SU-DHL-6 (cell line): Measurements from ENCODE around the gene FARS2.

Experiments used
- EZH2phosphoT487 ChIP-seq: fragments of 200-600 bp; sonication (generic), shearing (Covaris generic); conservative IDR thresholded peaks from 2 replicates; pipeline ENCODE4 v1.6.1; 2018; ENCODE audit warnings: mild to moderate bottlenecking, antibody characterized with exemption, low read length, moderate library complexity, mixed read lengths
- TF ChIP-seq, protein P1 (sequence below): fragments of 200-600 bp; sonication (generic); IDR thresholded peaks from one replicate; pipeline ENCODE4 v1.5.1; 2017; ENCODE audit warnings: antibody characterized with exemption, mild to moderate bottlenecking, low read length, moderate library complexity; ENCODE audit not compliant: insufficient read depth, poor library complexity, severe bottlenecking

GRCh38 chr6:5481750-5482149, 220.4 kb downstream of the FARS2 start:
- TF ChIP-seq, protein P1, sequence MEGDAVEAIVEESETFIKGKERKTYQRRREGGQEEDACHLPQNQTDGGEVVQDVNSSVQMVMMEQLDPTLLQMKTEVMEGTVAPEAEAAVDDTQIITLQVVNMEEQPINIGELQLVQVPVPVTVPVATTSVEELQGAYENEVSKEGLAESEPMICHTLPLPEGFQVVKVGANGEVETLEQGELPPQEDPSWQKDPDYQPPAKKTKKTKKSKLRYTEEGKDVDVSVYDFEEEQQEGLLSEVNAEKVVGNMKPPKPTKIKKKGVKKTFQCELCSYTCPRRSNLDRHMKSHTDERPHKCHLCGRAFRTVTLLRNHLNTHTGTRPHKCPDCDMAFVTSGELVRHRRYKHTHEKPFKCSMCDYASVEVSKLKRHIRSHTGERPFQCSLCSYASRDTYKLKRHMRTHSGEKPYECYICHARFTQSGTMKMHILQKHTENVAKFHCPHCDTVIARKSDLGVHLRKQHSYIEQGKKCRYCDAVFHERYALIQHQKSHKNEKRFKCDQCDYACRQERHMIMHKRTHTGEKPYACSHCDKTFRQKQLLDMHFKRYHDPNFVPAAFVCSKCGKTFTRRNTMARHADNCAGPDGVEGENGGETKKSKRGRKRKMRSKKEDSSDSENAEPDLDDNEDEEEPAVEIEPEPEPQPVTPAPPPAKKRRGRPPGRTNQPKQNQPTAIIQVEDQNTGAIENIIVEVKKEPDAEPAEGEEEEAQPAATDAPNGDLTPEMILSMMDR = no peak
- no peak for TF ChIP-seq EZH2phosphoT487
